ENCODE measurements around the gene PPP1R27. TPM values are rescaled to one million over a fixed set of nuclear protein-coding genes. Genes with fewer than 3 reads are reported as not detected.

Gene PPP1R27
- total and polyA plus RNA-seq, 8 donors, result 0.19 to 1.5 (median 1.1) TPM; not detected in 5

DNA sequence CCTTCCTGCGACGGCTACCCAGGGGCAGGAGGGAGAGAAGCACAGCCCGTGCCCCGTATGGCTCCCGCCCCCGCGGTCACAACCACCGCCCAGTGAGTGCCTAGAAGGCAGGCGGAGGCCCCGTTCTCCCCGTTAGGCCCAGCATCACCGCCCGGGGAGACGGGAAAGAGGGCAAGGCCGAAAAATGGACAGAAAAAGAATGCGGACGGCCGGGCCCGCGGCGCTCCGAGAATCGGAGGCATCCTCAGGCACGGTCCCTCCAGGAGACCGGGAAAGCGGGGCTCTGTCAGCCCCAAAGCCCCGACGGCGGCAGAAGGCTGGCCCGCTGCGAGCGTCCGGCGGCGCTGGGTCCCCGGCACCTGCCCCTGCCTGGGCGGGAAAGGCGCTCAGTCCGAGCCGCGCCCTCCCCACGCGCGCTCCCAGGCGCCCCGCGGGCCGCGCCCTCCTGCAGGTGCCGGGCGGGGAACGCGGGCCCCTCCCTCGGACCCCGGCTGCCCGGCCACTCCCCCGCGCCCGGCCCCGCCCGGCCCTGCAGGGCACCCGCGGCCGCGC is 2.2 kb downstream of the PPP1R27 start:
- DNase-seq (peak in 1 of 6 donors; percentile 83), FAIRE-seq (no peak), ATAC-seq (peak; percentile 17 to 80 (median 33))
- peak overlapping the region; percentile 69 to 90 (median 78) for H3K27ac ChIP-seq
- no peaks in the 10 kb centered on the region for H3K36me3 ChIP-seq
- TF ChIP-seq, protein P1, sequence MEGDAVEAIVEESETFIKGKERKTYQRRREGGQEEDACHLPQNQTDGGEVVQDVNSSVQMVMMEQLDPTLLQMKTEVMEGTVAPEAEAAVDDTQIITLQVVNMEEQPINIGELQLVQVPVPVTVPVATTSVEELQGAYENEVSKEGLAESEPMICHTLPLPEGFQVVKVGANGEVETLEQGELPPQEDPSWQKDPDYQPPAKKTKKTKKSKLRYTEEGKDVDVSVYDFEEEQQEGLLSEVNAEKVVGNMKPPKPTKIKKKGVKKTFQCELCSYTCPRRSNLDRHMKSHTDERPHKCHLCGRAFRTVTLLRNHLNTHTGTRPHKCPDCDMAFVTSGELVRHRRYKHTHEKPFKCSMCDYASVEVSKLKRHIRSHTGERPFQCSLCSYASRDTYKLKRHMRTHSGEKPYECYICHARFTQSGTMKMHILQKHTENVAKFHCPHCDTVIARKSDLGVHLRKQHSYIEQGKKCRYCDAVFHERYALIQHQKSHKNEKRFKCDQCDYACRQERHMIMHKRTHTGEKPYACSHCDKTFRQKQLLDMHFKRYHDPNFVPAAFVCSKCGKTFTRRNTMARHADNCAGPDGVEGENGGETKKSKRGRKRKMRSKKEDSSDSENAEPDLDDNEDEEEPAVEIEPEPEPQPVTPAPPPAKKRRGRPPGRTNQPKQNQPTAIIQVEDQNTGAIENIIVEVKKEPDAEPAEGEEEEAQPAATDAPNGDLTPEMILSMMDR (IDR thresholded peaks at IDR 0.05), result no peak
- intact Hi-C loops (cut with DNase I), result no loop called here
- H3K27me3 ChIP-seq, result no peaks in the 10 kb centered on the region
- no peaks in the 10 kb centered on the region for H3K9me3 ChIP-seq
- H3K4me1 ChIP-seq, result peaks cover 4 to 9% (median 7%) of the 10 kb centered on the region in 3 donors
- 0 to 1% methylated on average over 24 to 65 of the region's 65 CpGs for WGBS, 2 donors
- H3K4me3 ChIP-seq, result peak overlapping the region; percentile 63 to 90 (median 85)

DNA sequence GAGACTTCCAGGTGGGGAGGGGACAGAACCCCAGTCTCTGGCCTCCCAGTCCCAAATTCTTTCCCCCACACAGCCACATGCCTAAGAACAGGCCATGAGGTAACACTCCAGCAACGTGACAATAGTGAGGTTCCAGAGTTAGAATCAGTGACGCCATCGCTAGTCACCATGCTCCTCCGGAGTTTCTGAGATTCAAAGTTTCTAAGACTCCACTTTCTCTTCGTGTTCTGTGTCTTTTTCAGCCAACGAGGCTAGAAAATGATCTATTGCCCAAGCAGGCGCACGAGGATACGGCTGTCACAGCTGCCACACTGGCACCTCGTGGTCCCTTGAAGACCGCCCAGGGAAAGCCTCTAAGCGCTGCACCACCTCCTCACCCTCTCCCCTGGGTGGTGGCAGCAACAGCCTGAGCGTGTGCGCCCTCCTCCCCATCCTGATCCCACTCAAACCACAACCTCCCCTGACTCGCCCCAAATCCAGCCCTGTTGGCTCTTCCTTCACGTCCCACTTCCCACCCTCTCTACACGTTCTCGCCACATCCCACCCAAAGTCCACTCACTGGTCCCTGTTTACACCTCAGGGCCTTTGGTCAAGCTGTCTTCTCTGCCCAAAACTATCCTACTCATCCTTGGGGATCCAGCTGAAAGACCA is 2.8 kb downstream of the PPP1R27 start:
- H3K27me3 ChIP-seq, result no peaks in the 10 kb centered on the region
- peak overlapping the region; percentile 69 to 90 (median 78) for H3K27ac ChIP-seq
- DNase-seq (peak in 2 of 6 donors; percentile 48 to 61), FAIRE-seq (no peak), ATAC-seq (peak; percentile 8 to 53 (median 27))
- WGBS, 2 donors, result 25 to 39% methylated on average over 18 of the region's 18 CpGs
- peaks cover 4 to 9% (median 7%) of the 10 kb centered on the region in 3 donors for H3K4me1 ChIP-seq
- H3K36me3 ChIP-seq, result no peaks in the 10 kb centered on the region
- H3K4me3 ChIP-seq, result peak overlapping the region; percentile 63 to 90 (median 85)
- TF ChIP-seq, protein P1 (IDR thresholded peaks at IDR 0.05), result no peak
- no peaks in the 10 kb centered on the region for H3K9me3 ChIP-seq
- intact Hi-C loops (cut with DNase I), result no loop called here

DNA sequence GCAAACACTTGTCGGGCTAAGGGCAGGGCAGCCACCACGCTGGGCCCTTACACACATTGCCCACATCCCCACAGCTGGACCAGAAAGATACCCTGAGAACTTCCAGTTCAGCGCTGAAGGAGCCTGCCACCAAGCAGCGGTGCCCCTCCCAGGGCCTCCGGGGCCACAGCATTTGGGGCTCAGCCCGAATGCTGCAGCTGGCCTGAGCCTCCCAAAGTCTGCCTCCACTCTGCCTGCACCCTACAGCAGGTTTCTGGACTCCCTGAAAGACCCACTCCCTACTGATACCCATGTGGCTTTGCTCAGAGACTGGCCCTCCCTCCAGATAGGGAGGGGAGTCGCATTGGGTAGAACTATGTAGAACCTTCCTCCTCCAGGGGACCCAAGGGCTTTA is 3.3 kb downstream of the PPP1R27 start:
- TF ChIP-seq, protein P1 (IDR thresholded peaks at IDR 0.05), result no peak
- H3K4me1 ChIP-seq, result peaks cover 4 to 9% (median 7%) of the 10 kb centered on the region in 3 donors
- WGBS, 2 donors, result 86 to 95% methylated on average over 7 of the region's 7 CpGs
- H3K4me3 ChIP-seq, result peak overlapping the region in 1 of 4 donors; percentile 89
- ATAC-seq (no peak), FAIRE-seq (no peak), DNase-seq (no peak)
- no peaks in the 10 kb centered on the region for H3K9me3 ChIP-seq
- H3K27ac ChIP-seq, result peak overlapping the region in 2 of 4 donors; percentile 87 to 90
- intact Hi-C loops (cut with DNase I), result no loop called here
- H3K36me3 ChIP-seq, result no peaks in the 10 kb centered on the region
- H3K27me3 ChIP-seq, result no peaks in the 10 kb centered on the region

DNA sequence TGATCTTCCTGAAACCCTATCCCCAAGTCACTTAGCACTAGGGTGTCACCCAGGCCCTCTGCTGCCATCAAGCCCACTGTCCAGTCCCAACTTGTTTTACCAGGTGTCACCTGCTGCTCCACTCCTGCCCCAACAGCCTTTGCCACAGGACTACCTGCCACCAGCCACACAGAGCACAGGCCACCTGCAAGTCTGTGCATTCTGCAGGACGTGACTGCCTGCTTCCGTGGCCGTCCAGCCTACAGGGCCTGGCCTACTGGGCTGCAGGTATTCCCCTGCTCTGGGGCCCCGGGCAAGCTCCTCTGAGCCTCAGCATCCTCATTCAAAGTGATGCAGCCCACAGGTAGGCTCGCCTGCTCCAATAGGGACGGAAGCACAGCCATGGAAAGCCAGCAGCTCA is 5.0 kb downstream of the PPP1R27 start:
- FAIRE-seq, result no peak
- WGBS, 2 donors, result 90 to 95% methylated on average over 6 of the region's 6 CpGs
- TF ChIP-seq, protein P1 (IDR thresholded peaks at IDR 0.05), result no peak
- no peak overlapping the region for H3K27ac ChIP-seq
- ATAC-seq, result no peak
- peaks cover 4 to 9% (median 7%) of the 10 kb centered on the region in 3 donors for H3K4me1 ChIP-seq
- intact Hi-C loops (cut with DNase I), result no loop called here
- no peaks in the 10 kb centered on the region for H3K36me3 ChIP-seq
- H3K4me3 ChIP-seq, result no peak overlapping the region
- H3K9me3 ChIP-seq, result no peaks in the 10 kb centered on the region
- DNase-seq, result peak in 1 of 6 donors; percentile 56
- no peaks in the 10 kb centered on the region for H3K27me3 ChIP-seq

DNA sequence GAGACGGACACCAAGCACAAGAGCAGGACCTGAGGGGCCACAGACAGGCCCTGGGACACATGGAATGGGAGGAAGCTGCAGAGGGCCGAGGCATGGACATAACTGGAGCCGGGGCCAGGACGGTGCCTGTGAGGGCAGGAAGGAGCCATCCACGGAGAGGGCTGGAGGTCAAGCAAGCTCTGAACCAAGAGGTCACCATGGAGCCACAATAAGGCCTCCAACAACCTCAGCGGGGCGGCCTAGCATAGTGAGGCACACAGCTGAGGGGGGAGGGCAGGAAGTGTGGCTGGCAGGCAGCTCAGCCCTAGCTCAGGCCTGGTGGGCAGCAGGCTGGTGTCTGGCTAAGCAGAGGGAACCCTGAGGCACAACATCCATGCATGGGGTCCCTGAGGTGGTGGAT is 6.2 kb downstream of the PPP1R27 start:
- peaks cover 2 to 9% (median 4%) of the 10 kb centered on the region in 3 donors for H3K4me1 ChIP-seq
- H3K9me3 ChIP-seq, result no peaks in the 10 kb centered on the region
- H3K4me3 ChIP-seq, result no peak overlapping the region
- intact Hi-C loops (cut with DNase I), result no loop called here
- ATAC-seq (no peak), DNase-seq (peak in 1 of 6 donors; percentile 62), FAIRE-seq (no peak)
- no peaks in the 10 kb centered on the region for H3K36me3 ChIP-seq
- 60 to 62% methylated on average over 7 of the region's 7 CpGs for WGBS, 2 donors
- H3K27me3 ChIP-seq, result no peaks in the 10 kb centered on the region
- H3K27ac ChIP-seq, result peak overlapping the region in 1 of 4 donors; percentile 13
- TF ChIP-seq, protein P1 (IDR thresholded peaks at IDR 0.05), result no peak

All from pancreas (tissue), 10 donors.